Pancreas (tissue), 10 donors: ENCODE measurements around the gene MADD. TPM values are rescaled to one million over a fixed set of nuclear protein-coding genes. Genes with fewer than 3 reads are reported as not detected.

Experiments used
- ATAC-seq, 4 donors: fragments of 200-7000 bp; cut with Tn5 transposase; one replicate each; pipeline versions ENCODE4 v1.8.0 to v1.9.1; 2020; ENCODE audit warnings: mild to moderate bottlenecking in 4 of 4, moderate library complexity in 4 of 4
- DNase-seq, 6 donors: peaks; one replicate each; pipeline ENCODE4 v3.0.0-alpha.2; 2020
- FAIRE-seq: peaks from 2 replicates; lab custom pipeline; 2012; peaks lifted over from hg19 to GRCh38; lab: Jason Lieb, UNC
- H3K27ac ChIP-seq, 4 donors: fragments of 200-600 bp; sonication (generic); 1 replicate in 3 of 4; 2 replicates in 1 of 4; pipeline versions ENCODE4 v1.5.0 to v1.8.0; 2020
- H3K27me3 ChIP-seq, 4 donors: fragments of 200-600 bp; one replicate each; pipeline ENCODE4 v1.8.0; 2021
- H3K36me3 ChIP-seq, 3 donors: fragments of 200-600 bp; sonication (generic) in 1 of 3; one replicate each; pipeline versions ENCODE4 v1.5.0 to v1.8.0; 2020 to 2021
- H3K4me1 ChIP-seq, 3 donors: fragments of 200-600 bp; one replicate each; pipeline ENCODE4 v1.8.0; 2021
- H3K4me3 ChIP-seq, 4 donors: fragments of 200-600 bp; sonication (generic) in 2 of 4; one replicate each; pipeline versions ENCODE4 v1.5.0 to v1.8.0; 2020 to 2021
- H3K9me3 ChIP-seq, 4 donors: fragments of 200-600 bp; one replicate each; pipeline ENCODE4 v1.8.0; 2021
- CTCF ChIP-seq, 4 donors: fragments of 200-600 bp; sonication (generic) in 3 of 4; IDR thresholded peaks; one replicate each; pipeline versions ENCODE4 v1.5.0 to v1.8.0; 2021; ENCODE audit warnings: antibody characterized with exemption in 4 of 4
- WGBS, 2 donors: extraction: QIAGEN DNeasy Blood & Tissue Kit; methylation state at CpG; one replicate each; pipeline ENCODE4 v1.1.7; 2013; 5-methylcytosine and 5-hydroxymethylcytosine counted together
- intact Hi-C, 3 donors: fragments of 100-400 bp; cut with DNase I; formaldehyde crosslinking; loops; one replicate each; pipeline versions ENCODE4 v1.11.1 to v1.14.2; 2022
- polyA plus RNA-seq, 2 donors: library from polyadenylated mRNA; stranded (reverse); fragments of 200-250 nt; gene quantifications; one replicate each; pipeline ENCODE4 v1.2.3, GENCODE V29; 2013
- total RNA-seq, 6 donors: library from RNA; stranded (reverse); fragmentation: NEBNext Ultra II Directional in 4 of 6; extraction: Animal tissue kit (Norgen Biotek cat#: 25700) in 4 of 6; gene quantifications; one replicate each; pipeline versions ENCODE4 v1.2.1 to v1.2.4, GENCODE V29; 2021 to 2023
- donor health status: healthy with polysubstance abuse.
- donor health status: DM: no; HTN: no; CAD: no; lungs with moderate emphysema.
- donor health status: DM: no; HTN: no; CAD: no.
- donor health status: control.
- donor health status: control.
- donor health status: Bipolar disorder and iron deficiency.
- donor health status: DM: yes; HTN: yes; CAD: no.
- donor health status: DM: no; HTN: no; CAD: no.
- donor health status: DM: no; HTN: no; CAD: no.
- donor health status: DM: yes; HTN: yes; CAD: no.

Gene MADD
- total and polyA plus RNA-seq, 8 donors: 15.0 to 36.9 (median 21.3) TPM

GRCh38 chr11:47274495-47275235, 4.7 kb downstream of the MADD start:
- Histone ChIP-seq H3K27me3 (no peaks in the 10 kb centered on the region), H3K4me3 (no peak overlapping the region), H3K36me3 (peaks cover 2 to 53% (median 40%) of the 10 kb centered on the region in 3 donors), H3K27ac (no peak overlapping the region), H3K4me1 (peaks cover 13 to 15% (median 14%) of the 10 kb centered on the region in 3 donors), H3K9me3 (no peaks in the 10 kb centered on the region)
- ATAC-seq: no peak
- no peak for TF ChIP-seq CTCF (IDR thresholded peaks at IDR 0.05)
- no peak for FAIRE-seq
- intact Hi-C loops: no loop called here
- WGBS, 2 donors: 93 to 95% methylated on average over 28 of the region's 28 CpGs
- DNase-seq: no peak

GRCh38 chr11:47276923-47277322, 7.0 kb downstream of the MADD start:
- Histone ChIP-seq H3K9me3 (no peaks in the 10 kb centered on the region), H3K36me3 (peaks cover 9 to 76% (median 44%) of the 10 kb centered on the region in 3 donors), H3K4me3 (no peak overlapping the region), H3K4me1 (peaks cover 4 to 6% (median 5%) of the 10 kb centered on the region in 3 donors), H3K27me3 (no peaks in the 10 kb centered on the region), H3K27ac (no peak overlapping the region)
- ATAC-seq (no peak), FAIRE-seq (no peak), DNase-seq (no peak)
- WGBS, 2 donors: 92 to 95% methylated on average over 4 of the region's 4 CpGs
- intact Hi-C loops: no loop called here
- TF ChIP-seq CTCF (IDR thresholded peaks at IDR 0.05): no peak

- no peaks in the 10 kb centered on the region for H3K9me3 ChIP-seq
- FAIRE-seq (no peak), ATAC-seq (no peak), DNase-seq (no peak)
- H3K4me3 ChIP-seq: no peak overlapping the region
- H3K27ac ChIP-seq: no peak overlapping the region
- H3K36me3 ChIP-seq: peaks cover 9 to 87% (median 53%) of the 10 kb centered on the region in 3 donors
- intact Hi-C loops: no loop called here
- no peaks in the 10 kb centered on the region for H3K4me1 ChIP-seq
- H3K27me3 ChIP-seq: no peaks in the 10 kb centered on the region
- TF ChIP-seq CTCF (IDR thresholded peaks at IDR 0.05): no peak
- WGBS, 2 donors: 74 to 81% methylated on average over 3 of the region's 3 CpGs
These were observed 8.1 kb downstream of the MADD start for GRCh38 chr11:47278058-47278457.

- no peaks in the 10 kb centered on the region for H3K9me3 ChIP-seq
- no peak for ATAC-seq
- DNase-seq: no peak
- H3K36me3 ChIP-seq: peaks cover 12 to 93% (median 59%) of the 10 kb centered on the region in 3 donors
- no peaks in the 10 kb centered on the region for H3K27me3 ChIP-seq
- FAIRE-seq: no peak
- intact Hi-C loops: no loop called here
- no peak overlapping the region for H3K27ac ChIP-seq
- no peak for TF ChIP-seq CTCF (IDR thresholded peaks at IDR 0.05)
- H3K4me1 ChIP-seq: no peaks in the 10 kb centered on the region
- WGBS, 2 donors: 83 to 90% methylated on average over 4 of the region's 4 CpGs
- H3K4me3 ChIP-seq: no peak overlapping the region
These were observed 8.8 kb downstream of the MADD start for GRCh38 chr11:47278769-47279168.

GRCh38 chr11:47280099-47280498, 10.2 kb downstream of the MADD start:
- DNase-seq (no peak), ATAC-seq (no peak), FAIRE-seq (no peak)
- TF ChIP-seq CTCF (IDR thresholded peaks at IDR 0.05): no peak
- Histone ChIP-seq H3K9me3 (no peaks in the 10 kb centered on the region), H3K4me3 (no peak overlapping the region), H3K36me3 (peaks cover 17 to 98% (median 66%) of the 10 kb centered on the region in 3 donors), H3K27me3 (no peaks in the 10 kb centered on the region), H3K4me1 (no peaks in the 10 kb centered on the region), H3K27ac (no peak overlapping the region)
- intact Hi-C loops: no loop called here
